Epithelial cell of prostate (primary cell): ENCODE results near the gene PLAGL2.
"Not testable (repeated sequence)": the region's sequence is repeated elsewhere in the genome, so short reads cannot be mapped to it uniquely, and the experiment has no call there.

Experiments
- DNase-seq: peaks from one replicate; pipeline ENCODE4 v3.0.0-alpha.2; 2011; ENCODE audit warnings: low read depth, low spot score
- H3K27ac ChIP-seq: fragments of 450-650 bp; 2 replicates; pipeline ENCODE4 v1.5.1; 2017; ENCODE audit warnings: mild to moderate bottlenecking

The PLAGL2 gene

DNA sequence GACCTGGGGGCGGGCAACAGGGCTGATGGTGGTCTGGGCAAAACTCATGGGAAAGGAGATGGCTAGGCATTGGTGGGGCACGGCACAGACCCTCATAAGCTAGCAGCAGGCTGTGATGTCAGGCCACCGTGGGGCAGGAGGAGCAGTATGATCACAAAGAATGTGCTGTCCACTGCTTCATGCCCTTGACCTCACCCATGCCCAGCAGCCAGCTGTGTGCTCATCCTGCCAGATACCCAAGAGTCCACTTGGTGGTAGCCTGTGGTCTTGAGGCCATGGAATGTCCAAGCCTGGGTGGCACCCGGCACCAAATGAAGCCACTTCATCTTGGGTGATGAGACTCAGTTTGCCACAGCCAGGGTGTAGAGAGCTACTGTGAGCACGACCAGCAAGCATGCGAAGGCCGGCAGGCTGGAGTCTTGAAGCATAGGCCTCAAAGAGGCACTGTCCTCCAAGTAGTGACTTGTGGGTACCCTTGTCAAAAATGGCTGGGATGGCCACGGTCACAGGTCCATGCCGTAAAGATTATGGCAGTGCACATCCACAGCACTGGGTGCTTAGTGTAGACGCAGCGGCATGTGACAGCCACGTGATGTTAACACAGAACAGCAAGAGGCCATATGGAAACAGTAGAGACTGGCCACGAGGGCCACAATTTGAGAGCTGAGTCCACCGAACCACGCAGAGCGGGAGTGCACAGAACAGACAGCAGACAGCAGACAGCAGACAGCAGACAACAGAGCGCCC, 19.0 kb downstream of the PLAGL2 start:
- no peak overlapping the region for H3K27ac ChIP-seq
- DNase-seq, result no peak

DNA sequence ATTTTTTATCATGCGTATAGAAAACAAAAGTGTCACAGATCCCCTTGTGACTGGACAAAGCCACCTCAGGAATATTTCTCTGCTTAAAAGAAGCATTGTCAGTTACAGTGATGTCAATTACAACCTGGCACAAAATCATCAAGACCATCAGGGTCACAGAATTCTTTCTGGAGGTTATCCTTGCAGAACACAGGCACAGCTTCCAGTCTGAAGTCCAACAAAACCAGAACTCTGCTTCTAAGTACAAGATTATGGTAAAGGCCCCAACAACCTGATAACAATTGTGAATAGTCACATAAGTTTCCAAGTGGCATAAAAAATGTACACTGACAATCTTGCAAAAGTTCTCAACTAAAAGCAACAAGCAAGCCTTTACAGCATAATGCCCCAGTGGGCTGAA, 21.0 kb downstream of the PLAGL2 start:
- no peak overlapping the region for H3K27ac ChIP-seq
- DNase-seq, result no peak

DNA sequence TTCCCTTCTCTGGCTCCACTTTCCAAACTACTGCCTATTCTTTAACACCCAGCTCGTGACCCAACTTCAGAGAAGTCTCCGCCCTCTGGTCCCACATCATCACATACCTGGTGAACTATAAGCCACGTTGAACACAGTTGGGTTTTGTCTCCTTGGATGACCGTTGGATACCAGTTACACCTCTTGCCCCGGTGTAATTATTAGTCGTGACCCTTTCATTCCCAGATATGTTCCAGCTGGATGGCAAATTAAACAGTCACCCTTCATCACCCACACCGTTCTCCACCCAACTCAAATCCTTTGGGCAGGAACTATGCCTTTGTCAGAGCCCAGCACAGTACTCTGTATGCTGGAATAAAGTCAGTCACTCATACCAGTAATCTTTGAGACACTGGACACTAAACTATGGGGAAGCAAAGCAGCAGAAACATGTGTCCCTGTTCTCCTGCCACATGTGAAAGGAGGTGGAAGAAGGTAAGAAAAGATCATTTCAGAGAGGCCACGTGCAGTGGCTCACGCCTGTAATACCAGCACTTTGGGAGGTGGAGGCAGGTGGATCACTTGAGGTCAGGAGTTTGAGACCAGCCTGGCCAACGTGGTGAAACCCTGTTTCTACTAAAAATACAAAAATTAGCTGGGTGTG, 22.5 kb downstream of the PLAGL2 start:
- no peak overlapping the region for H3K27ac ChIP-seq
- no peak for DNase-seq

DNA sequence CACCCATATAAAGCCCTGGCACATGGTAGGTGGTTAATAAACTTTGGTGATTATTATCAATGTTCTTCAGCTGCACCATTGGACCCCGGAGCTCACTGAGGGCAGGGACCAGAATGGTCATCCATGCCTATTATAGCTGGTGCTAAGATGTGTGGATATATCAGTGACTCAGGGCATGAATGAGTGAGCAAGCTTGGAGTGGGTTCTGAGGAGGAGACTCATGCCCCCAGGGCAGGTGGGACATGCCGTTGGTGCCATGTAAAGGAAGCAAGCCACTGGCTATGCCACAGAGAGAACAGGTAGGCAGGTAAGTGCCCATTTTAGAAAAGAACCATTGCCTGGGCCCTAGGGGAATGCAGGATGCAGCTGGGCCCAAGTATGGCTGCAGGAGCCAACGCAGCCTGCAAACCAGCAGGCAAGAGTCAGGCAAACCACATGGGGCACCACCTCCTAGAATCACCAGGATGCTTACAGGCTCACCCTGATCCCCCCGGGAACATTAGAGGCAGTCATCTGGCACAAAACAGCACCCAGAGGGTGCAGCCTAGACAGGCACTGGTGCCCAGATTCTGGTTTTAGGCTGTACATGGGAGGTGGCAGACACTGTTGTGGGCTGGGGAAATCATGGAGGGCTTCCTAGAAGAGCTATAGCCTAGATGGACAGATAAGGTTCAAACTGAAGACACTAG, 23.5 kb downstream of the PLAGL2 start:
- H3K27ac ChIP-seq, result no peak overlapping the region
- DNase-seq, result no peak

DNA sequence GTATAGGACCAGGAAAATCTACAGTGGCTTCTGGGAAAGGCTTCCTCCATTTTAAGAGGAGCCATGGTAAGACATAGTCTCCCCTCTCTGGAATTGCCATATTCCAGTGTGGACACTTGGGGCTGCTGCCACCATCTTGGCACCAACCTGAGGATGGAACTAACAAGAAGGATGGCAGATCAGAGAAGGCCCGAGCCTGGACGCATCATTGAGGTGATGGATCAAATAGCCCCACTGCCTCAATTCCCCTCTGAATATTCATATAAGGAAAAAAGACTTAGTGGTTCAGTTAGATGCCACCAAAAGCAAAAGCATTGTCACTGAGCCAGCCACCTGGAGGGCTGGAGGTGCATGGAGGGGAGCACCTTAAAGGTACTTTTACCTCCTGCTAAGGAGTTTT, 25.9 kb downstream of the PLAGL2 start:
- H3K27ac ChIP-seq, result no peak overlapping the region

DNA sequence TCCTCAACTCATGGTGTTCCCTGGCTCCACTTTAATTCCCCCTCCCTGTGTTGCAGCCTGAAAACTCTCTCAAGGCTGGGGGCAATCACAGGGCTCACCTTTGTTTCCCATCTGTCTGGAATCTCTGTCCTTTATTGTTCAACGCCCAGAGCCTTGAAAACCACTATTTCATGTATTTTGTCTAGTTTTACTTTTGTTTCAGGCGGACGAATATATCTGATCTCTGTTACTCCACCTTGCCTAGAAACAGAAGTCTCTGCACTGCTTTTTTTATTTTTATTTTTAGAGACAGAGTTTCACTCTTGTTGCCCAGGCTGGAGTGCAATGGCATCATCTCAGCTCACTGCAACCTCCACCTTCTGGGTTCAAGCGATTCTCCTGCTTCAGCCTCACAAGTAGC, 27.6 kb downstream of the PLAGL2 start:
- no peak for DNase-seq
- no peak overlapping the region for H3K27ac ChIP-seq

More for the DNA sequence above, 25.9 kb downstream of the PLAGL2 start:
- no peak for DNase-seq

DNA sequence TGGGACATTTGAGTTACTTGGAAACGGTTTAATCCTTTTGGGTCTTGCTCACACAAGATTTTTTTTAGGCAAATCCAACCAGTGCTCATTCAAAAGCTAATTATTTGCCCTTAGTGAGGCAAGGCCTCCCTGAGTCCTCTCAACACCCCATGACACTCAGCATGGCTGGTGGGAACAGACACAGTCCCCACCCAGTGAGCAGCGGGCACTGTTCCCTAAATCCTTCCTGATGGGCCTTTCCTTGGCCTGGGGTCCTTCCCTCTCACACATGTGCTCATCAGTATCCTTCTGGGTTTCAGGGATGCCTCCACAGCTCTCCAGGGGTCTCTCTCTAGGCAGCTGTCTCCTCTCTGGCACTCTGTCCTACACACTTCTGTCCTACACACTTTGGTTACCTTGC, 28.0 kb downstream of the PLAGL2 start:
- DNase-seq, result no peak
- H3K27ac ChIP-seq, result no peak overlapping the region

DNA sequence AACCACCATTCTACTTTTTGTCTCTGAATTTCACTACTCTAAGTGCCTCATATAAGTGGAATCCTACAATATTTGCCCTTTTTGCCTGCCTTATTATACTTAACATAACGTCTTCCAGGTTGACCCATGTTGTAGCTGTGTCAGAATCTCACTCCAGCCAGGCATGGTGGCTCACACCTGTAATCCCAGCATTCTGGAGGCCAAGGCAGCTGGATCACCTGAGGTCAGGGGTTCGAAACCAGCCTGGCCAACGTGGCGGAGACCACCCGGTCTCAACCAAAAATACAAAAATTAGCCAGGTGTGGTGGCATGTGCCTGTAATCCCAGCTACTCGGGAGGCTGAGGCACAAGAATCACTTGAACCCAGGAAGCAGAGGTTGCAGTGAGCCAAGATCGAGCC, 29.8 kb downstream of the PLAGL2 start:
- not testable (repeated sequence) for DNase-seq, H3K27ac ChIP-seq

DNA sequence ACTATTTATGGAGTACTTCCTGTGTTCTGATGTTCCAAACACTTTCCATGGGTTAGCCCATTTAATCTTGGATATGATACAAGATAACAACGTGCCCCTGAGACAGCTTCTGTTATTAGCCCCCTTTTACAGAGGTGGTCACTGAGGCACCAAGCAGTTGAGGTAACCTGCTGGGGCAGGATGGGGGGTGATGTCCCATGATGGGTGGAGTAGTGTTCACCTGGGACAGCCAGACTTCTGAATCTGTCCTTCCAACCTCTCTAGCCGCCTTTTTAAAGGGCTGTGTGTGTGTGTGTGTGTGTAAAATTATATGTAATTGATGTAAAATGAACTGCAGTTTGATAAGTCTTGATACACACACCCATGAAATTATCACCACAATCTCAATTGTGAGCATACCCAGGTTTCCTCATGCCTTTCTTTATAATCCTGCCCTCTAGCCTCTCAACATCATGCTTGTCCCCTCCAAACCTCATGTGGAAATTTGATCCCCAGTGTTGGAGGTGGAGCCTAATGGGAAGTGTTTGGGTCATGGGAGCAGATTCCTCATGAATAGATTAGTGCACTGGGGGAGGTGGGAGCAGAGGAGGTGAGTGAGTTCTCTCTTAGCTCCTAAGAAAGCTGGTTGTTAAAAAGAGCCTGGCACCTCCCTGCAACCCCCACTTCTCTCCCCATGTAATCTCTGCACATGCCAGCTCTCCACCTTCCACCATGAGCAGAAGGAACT, 39.2 kb downstream of the PLAGL2 start:
- DNase-seq, result no peak
- no peak overlapping the region for H3K27ac ChIP-seq

DNA sequence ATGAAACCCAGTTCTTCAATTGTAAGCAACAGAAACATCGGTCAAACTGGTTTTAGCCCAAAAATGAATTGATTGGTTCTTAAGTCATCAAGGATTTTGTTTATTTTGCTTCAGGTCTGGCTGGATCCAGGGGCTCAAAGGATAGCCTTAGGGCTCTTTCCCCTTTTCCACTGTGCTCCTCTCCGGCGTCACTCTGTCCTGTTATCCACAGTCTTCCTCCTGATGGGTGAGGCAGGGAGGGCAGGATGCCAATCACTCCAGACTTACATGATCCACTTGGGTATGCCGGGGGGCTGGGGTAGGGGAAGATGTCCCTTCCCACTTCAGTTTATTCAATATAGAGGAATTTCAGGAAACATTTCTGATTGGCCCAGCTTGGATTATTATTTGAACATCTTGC, 40.0 kb downstream of the PLAGL2 start:
- no peak for DNase-seq
- no peak overlapping the region for H3K27ac ChIP-seq

DNA sequence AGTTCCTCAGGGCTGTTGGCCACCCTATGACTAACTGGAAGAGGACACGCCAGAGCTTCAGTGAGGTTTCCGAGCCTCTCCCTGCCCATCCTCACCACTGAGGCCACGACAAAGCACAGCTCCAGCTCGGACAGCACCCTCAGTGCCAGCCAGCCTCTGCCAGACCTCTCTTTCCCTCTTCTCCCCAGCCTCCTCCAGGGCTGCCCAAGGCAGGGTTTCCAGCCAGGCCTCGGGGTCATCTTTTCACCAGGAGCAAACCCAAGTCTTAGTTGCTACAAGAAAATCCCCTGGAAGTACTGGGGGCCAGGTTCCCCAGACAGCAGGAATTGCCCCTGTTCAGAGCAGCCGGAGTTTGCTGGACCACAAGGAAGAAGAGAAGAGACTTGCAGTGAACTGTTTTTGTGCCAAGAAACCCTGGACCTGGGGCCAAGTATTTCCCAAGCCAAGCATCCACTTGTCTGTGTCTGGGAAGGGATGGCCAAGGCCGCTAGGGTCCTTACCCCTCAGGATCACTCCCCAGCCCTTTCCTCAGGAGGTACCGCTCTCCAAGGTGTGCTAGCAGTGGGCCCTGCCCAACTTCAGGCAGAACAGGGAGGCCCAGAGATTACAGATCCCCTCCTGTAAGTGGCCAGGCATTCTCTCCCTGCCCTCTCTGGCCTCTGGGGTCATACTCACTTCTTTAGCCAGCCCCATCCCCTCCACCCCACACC, 41.6 kb downstream of the PLAGL2 start:
- no peak overlapping the region for H3K27ac ChIP-seq

DNA sequence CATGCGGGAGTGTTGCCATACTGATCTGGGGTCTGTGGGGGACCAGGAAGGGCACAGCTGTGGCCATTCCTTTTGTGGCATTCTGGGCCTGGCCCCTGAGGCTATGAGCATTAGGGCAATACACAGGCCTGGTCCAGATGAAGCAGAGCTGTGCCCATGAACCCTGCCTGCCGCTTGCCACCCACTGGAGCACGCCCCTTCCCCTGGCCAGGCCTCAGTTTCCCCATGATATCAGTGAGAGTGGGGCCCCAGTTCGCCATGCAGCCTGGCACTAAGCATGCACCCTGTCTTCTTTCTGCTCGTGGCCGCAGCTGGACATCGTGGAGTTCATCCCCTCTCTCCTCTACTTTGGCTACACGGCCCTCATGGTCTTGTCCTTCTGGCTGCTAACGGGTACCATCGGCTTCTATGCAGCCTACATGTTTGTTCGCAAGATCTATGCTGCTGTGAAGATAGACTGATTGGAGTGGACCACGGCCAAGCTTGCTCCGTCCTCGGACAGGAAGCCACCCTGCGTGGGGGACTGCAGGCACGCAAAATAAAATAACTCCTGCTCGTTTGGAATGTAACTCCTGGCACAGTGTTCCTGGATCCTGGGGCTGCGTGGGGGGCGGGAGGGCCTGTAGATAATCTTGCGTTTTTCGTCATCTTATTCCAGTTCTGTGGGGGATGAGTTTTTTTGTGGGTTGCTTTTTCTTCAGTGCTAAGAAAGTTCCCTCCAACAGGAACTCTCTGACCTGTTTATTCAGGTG, 42.4 kb downstream of the PLAGL2 start:
- H3K27ac ChIP-seq, result no peak overlapping the region

More for the DNA sequence above, 41.6 kb downstream of the PLAGL2 start:
- DNase-seq, result no peak

DNA sequence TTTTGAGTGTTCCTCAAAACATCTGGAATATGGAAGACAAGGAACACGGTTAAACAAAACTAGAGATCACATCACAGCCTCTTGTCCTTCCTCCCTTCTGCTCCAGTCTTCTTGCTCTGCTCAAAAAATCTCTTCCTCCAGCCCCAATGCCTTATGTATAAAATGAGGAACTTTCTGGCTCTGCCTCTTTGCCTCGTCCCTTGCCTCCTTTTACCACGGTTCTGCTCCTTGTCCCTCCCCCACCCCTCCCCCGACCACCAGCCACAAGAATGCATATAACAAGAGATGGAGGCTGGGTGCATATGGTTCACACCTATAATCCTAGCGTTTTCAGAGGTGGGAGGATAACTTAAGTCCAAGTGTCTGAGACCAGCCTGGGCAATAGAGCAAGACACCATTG, 43.6 kb downstream of the PLAGL2 start:
- H3K27ac ChIP-seq, result no peak overlapping the region
- no peak for DNase-seq

More for the DNA sequence above, 42.4 kb downstream of the PLAGL2 start:
- DNase-seq, result no peak

DNA sequence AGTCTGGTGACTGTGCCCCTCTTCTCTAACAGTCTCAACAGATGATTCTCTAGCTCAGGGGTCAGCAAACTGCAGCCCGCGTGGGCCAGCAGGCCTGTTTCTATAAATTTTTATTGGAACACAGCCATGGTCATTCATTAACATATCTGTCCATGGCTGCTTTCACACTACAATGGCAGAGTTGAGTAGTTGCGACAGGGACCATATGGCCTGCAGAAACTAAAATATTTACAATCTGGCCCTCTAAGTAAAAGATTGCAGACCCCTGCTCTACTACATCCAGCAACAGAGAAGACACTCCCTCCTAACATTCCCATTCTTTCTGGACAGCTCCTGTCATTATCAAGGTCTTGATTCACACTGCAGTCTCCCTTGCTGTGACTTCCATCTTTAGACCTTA, 45.2 kb downstream of the PLAGL2 start:
- DNase-seq, result no peak
- H3K27ac ChIP-seq, result no peak overlapping the region

DNA sequence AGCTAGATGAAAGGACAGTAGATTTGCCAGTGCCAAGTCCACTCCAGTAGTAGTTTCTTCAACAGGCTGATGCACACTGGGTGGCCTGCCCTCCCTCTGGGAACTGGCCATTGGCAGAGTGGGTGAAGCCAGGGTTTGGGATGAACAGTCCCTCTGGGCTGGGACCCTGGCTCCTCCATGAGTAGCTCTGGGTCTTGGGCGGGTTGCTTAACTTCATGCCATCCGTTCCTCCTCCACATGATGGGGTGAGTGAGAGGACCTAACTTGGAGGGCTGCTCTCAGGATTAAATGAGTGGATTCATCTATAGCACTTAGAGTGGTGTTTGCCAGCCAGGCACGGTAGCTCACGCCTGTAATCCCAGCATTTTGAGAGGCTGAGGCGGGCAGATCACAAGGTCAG, 47.2 kb downstream of the PLAGL2 start:
- DNase-seq, result no peak
- no peak overlapping the region for H3K27ac ChIP-seq

DNA sequence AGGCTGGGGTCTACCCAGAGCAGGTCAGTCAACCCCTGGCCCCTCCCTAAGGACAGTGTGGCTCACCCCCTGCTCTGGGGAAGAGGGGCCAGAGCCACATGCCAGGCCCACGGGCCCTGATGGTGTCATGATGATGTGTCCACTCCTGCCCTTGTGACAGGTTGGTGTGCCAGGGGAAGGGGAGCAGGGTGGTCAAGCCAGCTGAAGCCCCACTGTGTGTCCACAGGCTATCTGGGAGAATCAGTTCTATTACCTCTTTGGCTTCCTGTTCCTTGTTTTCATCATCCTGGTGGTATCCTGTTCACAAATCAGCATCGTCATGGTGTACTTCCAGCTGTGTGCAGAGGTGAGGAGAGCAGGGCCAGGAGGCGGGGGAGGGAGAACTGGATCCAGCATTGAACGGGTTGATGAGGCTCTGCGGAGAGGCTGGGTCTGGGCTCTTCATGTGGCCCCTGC, 47.7 kb downstream of the PLAGL2 start:
- DNase-seq, result no peak
- peak overlapping the region; percentile 66 for H3K27ac ChIP-seq

DNA sequence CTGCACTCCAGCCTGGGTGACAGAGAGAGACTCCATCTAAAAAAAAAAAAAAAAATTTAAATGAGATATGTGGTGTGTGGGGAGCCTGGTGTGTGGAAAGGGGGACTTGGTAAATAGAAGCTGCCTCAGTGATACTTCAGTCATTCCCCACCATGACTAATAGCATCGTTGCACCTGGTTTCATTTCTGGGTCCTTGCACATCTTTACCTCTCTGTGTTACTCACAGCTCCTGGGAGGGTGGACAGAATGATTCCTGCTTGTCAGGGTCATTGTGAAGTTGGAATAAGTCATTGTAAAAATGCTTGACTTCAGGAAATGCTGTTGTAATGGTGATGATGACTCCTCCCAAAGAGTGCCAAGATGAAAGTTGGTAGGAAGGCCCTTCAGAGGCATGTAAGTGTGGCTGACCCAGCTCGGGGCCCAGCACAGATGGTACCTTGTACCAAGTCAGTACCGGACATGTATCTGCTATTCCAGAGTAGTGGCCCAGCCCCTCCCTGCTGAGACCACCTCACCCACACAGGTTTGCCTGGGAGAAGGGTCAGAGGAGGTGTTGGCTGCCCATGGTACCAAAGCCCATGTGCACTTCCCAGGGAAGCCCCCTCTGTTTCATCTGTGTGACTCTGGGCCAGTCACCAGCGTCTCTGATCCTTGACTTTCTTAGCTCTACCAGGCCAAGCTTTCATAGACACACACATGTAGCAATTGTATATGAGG, 48.4 kb downstream of the PLAGL2 start:
- peak; percentile 10 for DNase-seq

DNA sequence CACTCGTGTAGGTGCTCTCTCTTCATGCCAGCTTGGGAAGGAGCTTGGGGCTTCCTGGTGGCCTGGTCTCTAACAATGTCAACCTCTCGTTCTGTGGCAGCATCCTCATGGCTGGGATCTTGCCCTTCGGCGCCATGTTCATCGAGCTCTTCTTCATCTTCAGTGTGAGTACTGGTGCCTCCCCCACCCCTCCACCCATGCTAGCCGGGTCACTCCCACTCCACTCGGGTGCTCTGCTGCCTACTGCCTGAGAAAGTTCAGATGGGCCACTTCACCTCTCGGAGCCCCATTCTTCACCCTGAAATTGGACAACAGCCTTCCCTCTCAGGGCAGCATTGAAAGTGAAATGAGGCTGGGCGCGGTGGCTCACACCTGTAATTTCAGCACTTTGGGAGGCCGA, 49.2 kb downstream of the PLAGL2 start:
- H3K27ac ChIP-seq, result peak overlapping the region; percentile 66
- no peak for DNase-seq

More for the DNA sequence above, 48.4 kb downstream of the PLAGL2 start:
- peak overlapping the region; percentile 66 for H3K27ac ChIP-seq

DNA sequence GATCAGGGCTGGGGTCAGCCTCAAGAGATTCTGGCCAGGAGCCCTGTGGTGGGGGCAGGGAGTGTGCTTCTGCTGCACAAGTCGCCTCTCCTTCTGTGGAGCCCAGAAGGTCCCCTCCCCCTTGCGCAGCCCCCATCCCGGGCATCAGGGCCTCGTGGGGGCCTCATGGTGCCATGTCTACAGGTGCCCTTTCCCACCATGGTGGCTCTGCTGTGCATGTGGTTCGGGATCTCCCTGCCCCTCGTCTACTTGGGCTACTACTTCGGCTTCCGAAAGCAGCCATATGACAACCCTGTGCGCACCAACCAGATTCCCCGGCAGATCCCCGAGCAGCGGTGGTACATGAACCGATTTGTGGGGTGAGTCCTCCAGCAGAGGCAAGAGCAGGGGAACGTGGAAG, 49.9 kb downstream of the PLAGL2 start:
- DNase-seq, result no peak
- no peak overlapping the region for H3K27ac ChIP-seq
